HCT116 (cell line): ENCODE results near the gene DCAF8L2.

Source experiments
- POLR2A ChIP-seq: IDR thresholded peaks from 2 replicates; pipeline ENCODE4 v1.7.0; 2011; ENCODE audit warnings: borderline replicate concordance; ENCODE audit not compliant: insufficient read depth, insufficient read length; ENCODE audit errors: extremely low read depth
- POLR2AphosphoS5 ChIP-seq: IDR thresholded peaks from 2 replicates; pipeline ENCODE4 v1.6.1; 2011; ENCODE audit warnings: mild to moderate bottlenecking, low read depth, low read length, moderate library complexity
- ZNF274 ChIP-seq: fragments of 200-500 bp; sonication (Bioruptor generic); IDR thresholded peaks from 2 replicates; pipeline ENCODE4 v1.6.1; 2014; ENCODE audit warnings: mild to moderate bottlenecking, low read depth, low read length, inconsistent platforms
- TF ChIP-seq, protein P1 (sequence below), 3 experiments: fragments of 200-600 bp in 1 of 3; sonication (generic) in 1 of 3; IDR thresholded peaks in 2 of 3; conservative IDR thresholded peaks in 1 of 3; 2 replicates each; pipeline ENCODE4 v1.5.1; 2012 to 2017; ENCODE audit warnings: low read depth in 2 of 3, low read length in 2 of 3, antibody characterized with exemption in 1 of 3, borderline replicate concordance in 1 of 3, control low read depth in 1 of 3, mild to moderate bottlenecking in 1 of 3, mixed read lengths in 1 of 3, mixed run types in 1 of 3, moderate library complexity in 1 of 3; ENCODE audit not compliant: insufficient read depth in 1 of 3

DNA sequence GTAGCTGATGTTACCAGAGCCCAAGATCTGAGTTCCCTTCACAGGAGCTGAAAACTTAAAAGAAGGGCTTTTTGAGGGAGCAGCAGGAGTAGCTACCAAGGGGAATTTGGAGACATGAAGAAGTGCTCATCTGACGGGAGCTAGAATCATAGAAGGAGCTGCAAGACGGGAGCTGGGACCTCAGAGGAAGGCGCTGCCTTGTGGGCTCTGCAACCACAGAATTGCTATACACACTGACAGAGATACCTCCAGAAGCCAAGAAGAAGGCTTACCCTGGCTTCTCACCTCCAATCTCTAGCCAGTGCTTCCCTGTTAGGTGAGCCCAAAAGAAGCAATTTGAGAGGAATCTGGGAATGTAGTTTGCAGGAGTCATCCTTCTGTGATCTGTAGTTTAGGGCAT is 35.9 kb downstream of the DCAF8L2 start:
- TF ChIP-seq POLR2A (no peak), ZNF274 (no peak), POLR2AphosphoS5 (no peak)
- TF ChIP-seq, protein P1, sequence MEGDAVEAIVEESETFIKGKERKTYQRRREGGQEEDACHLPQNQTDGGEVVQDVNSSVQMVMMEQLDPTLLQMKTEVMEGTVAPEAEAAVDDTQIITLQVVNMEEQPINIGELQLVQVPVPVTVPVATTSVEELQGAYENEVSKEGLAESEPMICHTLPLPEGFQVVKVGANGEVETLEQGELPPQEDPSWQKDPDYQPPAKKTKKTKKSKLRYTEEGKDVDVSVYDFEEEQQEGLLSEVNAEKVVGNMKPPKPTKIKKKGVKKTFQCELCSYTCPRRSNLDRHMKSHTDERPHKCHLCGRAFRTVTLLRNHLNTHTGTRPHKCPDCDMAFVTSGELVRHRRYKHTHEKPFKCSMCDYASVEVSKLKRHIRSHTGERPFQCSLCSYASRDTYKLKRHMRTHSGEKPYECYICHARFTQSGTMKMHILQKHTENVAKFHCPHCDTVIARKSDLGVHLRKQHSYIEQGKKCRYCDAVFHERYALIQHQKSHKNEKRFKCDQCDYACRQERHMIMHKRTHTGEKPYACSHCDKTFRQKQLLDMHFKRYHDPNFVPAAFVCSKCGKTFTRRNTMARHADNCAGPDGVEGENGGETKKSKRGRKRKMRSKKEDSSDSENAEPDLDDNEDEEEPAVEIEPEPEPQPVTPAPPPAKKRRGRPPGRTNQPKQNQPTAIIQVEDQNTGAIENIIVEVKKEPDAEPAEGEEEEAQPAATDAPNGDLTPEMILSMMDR (IDR thresholded peaks at IDR 0.05 in 2 of 3, conservative IDR thresholded peaks at IDR 0.05 in 1 of 3; ENCODE audit: borderline replicate concordance in 1 of 3, insufficient read depth in 1 of 3, low read depth in 2 of 3, low read length in 2 of 3): no peak
